Adrenal gland (tissue), 5 donors: ENCODE data around the gene WDR26.

ENCODE experiments used
- CTCF ChIP-seq, 6 experiments: fragments of 450-650 bp in 4 of 6; fragments of 200-600 bp in 2 of 6; sonication (generic) in 1 of 6; IDR thresholded peaks; 1 replicate in 5 of 6; 2 replicates in 1 of 6; pipeline versions ENCODE4 v1.5.1 to v1.8.0; 2016 to 2021; ENCODE audit warnings: antibody characterized with exemption in 6 of 6, mild to moderate bottlenecking in 2 of 6, moderate library complexity in 1 of 6
- POLR2A ChIP-seq, 2 donors: fragments of 450-650 bp; IDR thresholded peaks; one replicate each; pipeline ENCODE4 v1.6.1; 2017; ENCODE audit warnings: antibody characterized with exemption in 2 of 2, mild to moderate bottlenecking in 2 of 2, moderate library complexity in 1 of 2
- donor health status: DM: no; HTN: no; CAD: no.

GRCh38 chr1:224433041-224433691, 1.4 kb downstream of the WDR26 start:
- TF ChIP-seq POLR2A (IDR thresholded peaks at IDR 0.05) (peak in 1 of 2 donors; percentile 5), CTCF (IDR thresholded peaks at IDR 0.05) (no peak)
